Osteoblast (primary cell): ENCODE data around the gene FBL. TPM values are rescaled to one million over a fixed set of nuclear protein-coding genes. Genes with fewer than 3 reads are reported as not detected.
A peak's percentile ranks its signal among the peaks of the same experiment; 100 is the strongest.

ENCODE experiments used
- DNase-seq: peaks from one replicate; pipeline ENCODE4 v3.0.0; 2011; ENCODE audit warnings: low spot score, mixed read lengths; ENCODE audit not compliant: insufficient read length; ENCODE audit errors: missing footprints
- H2AFZ ChIP-seq: 2 replicates; pipeline ENCODE4 v1.6.0; 2011; ENCODE audit warnings: mild to moderate bottlenecking, low read length
- H3K27ac ChIP-seq: 2 replicates; pipeline ENCODE4 v1.5.1; 2011; ENCODE audit warnings: mild to moderate bottlenecking, low read depth, low read length, moderate library complexity
- H3K27me3 ChIP-seq: 2 replicates; pipeline ENCODE4 v1.6.0; 2012; ENCODE audit warnings: mild to moderate bottlenecking, control low read depth, inconsistent platforms, low read length, moderate library complexity; ENCODE audit not compliant: insufficient read depth
- H3K36me3 ChIP-seq: 2 replicates; pipeline ENCODE4 v1.5.1; 2011; ENCODE audit warnings: mild to moderate bottlenecking, low read length, control low read depth, moderate library complexity; ENCODE audit not compliant: insufficient read depth
- H3K4me1 ChIP-seq: 2 replicates; pipeline ENCODE4 v1.5.1; 2011; ENCODE audit warnings: mild to moderate bottlenecking, low read length, control low read depth, moderate library complexity; ENCODE audit not compliant: insufficient read depth
- H3K4me2 ChIP-seq: 2 replicates; pipeline ENCODE4 v1.6.0; 2011; ENCODE audit warnings: mild to moderate bottlenecking, low read length; ENCODE audit not compliant: insufficient read depth
- H3K4me3 ChIP-seq: fragments of 200-600 bp; sonication (generic); 3 replicates; pipeline ENCODE4 v1.5.1; 2012; ENCODE audit warnings: mild to moderate bottlenecking, low read length, inconsistent platforms; ENCODE audit not compliant: insufficient read depth
- H3K79me2 ChIP-seq: 2 replicates; pipeline ENCODE4 v1.6.0; 2012; ENCODE audit warnings: mild to moderate bottlenecking, low read length, control low read depth, inconsistent platforms; ENCODE audit not compliant: insufficient read depth
- H3K9me3 ChIP-seq: 2 replicates; pipeline ENCODE4 v1.5.1; 2011; ENCODE audit warnings: low read depth, low read length, control low read depth
- H4K20me1 ChIP-seq: 2 replicates; pipeline ENCODE4 v1.6.0; 2012; ENCODE audit warnings: mild to moderate bottlenecking, low read length, control low read depth; ENCODE audit not compliant: insufficient read depth
- CTCF ChIP-seq: IDR thresholded peaks from 2 replicates; pipeline ENCODE4 v1.5.1; 2011; ENCODE audit warnings: mild to moderate bottlenecking, low read depth, low read length, moderate library complexity; ENCODE audit errors: extremely low read depth
- total RNA-seq: library from RNA; depleted of rRNA; stranded (reverse); fragments of >200 nt; gene quantifications from 2 replicates; pipeline ENCODE4 v1.2.3, GENCODE V29; 2012

Gene FBL
- total RNA-seq, 1 donor, result 87.2 TPM

DNA sequence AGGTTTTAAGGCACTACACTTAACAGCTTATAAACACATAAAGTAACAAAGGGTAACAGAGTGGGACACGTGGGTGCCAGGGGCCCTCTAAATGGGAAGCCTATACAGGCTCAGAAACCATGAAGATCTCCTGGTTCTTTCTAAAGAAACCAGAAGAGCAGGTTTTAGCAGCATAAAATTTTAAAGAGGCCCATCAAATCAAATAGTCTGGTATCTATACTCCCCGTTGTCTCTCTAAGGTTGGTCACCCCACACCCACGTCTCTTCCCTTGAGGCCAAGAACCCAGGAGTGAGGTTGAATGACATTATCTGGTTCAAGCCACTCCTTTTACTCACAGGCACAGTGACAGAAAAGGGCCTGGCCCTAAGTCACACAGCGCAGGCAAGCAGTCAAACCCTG lies 7.6 kb downstream of the FBL start:
- Histone ChIP-seq H3K27me3 (no peaks in the 10 kb centered on the region), H3K4me3 (no peak overlapping the region), H3K27ac (no peak overlapping the region), H3K79me2 (peaks cover 50% of the 10 kb centered on the region), H3K9me3 (no peaks in the 10 kb centered on the region), H3K4me1 (peaks cover 5% of the 10 kb centered on the region), H3K36me3 (peaks cover 51% of the 10 kb centered on the region), H3K4me2 (no peak overlapping the region), H4K20me1 (peaks cover 11% of the 10 kb centered on the region), H2AFZ (no peak overlapping the region)
- DNase-seq, result peak; percentile 26
- no peak for TF ChIP-seq CTCF

DNA sequence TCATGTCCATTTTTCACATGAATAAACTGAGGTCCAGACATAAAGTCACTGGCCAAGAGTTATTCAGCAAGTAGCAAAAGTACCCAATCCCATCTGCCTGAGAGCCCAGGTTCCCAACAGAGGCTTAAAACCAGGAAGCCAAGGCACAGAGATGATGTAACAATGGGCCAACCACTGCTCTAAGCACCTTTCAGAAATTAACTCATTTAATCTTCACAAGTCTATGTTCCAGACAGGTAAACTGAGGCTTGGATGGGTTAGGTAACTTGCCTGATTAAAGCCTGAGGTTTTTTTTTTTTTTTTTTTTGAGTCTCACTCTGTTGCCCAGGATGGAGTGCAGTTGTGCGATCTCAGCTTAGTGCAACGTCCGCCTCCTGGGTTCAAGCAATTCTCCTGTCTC lies 8.2 kb downstream of the FBL start:
- Histone ChIP-seq H3K79me2 (peaks cover 47% of the 10 kb centered on the region), H4K20me1 (peaks cover 5% of the 10 kb centered on the region), H3K4me3 (no peak overlapping the region), H3K4me2 (no peak overlapping the region), H3K36me3 (peaks cover 51% of the 10 kb centered on the region), H3K27me3 (no peaks in the 10 kb centered on the region), H3K27ac (no peak overlapping the region), H3K4me1 (peaks cover 5% of the 10 kb centered on the region), H3K9me3 (no peaks in the 10 kb centered on the region), H2AFZ (no peak overlapping the region)
- no peak for DNase-seq
- no peak for TF ChIP-seq CTCF

- peak overlapping the region; percentile 91 for H2AFZ ChIP-seq
- H3K4me3 ChIP-seq, result peak overlapping the region; percentile 94
Observed at GRCh38 chr19:39834287-39834841, 11.8 kb downstream of the FBL start.

More at GRCh38 chr19:39834287-39834841, 11.8 kb downstream of the FBL start:
- TF ChIP-seq CTCF, result no peak
- Histone ChIP-seq H3K9me3 (no peaks in the 10 kb centered on the region), H3K4me1 (peaks cover 16% of the 10 kb centered on the region), H3K27me3 (no peaks in the 10 kb centered on the region), H3K27ac (peak overlapping the region; percentile 41), H3K79me2 (peaks cover 31% of the 10 kb centered on the region), H4K20me1 (peaks cover 22% of the 10 kb centered on the region), H3K36me3 (peaks cover 67% of the 10 kb centered on the region), H3K4me2 (peak overlapping the region; percentile 82)
- peak; percentile 48 for DNase-seq
